ENCODE data around the gene CRLF1.
"Not testable (repeated sequence)": the region's sequence is repeated elsewhere in the genome, so short reads cannot be mapped to it uniquely, and the experiment has no call there.

Gene CRLF1

DNA sequence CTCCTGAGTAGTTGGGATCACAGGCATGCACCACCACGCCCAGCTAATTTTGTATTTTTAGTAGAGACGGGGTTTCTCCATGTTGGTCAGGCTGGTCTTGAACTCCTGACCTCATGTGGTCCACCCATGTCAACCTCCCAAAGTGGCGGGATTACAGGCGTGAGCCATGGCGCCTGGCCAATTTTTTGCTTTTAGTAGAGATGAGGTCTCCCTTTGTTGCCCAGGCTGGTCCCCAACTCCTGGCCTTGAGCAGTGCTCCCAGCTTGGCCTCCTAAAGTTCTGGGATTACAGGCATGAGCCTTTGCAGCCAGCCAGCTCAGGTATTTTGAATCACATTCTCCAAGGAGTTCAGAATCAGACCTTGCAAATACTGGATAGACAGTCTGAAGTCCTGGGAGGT is 13.9 kb downstream of the CRLF1 start:
- not testable (repeated sequence) for DNase-seq (ENCODE audit: low spot score)

DNA sequence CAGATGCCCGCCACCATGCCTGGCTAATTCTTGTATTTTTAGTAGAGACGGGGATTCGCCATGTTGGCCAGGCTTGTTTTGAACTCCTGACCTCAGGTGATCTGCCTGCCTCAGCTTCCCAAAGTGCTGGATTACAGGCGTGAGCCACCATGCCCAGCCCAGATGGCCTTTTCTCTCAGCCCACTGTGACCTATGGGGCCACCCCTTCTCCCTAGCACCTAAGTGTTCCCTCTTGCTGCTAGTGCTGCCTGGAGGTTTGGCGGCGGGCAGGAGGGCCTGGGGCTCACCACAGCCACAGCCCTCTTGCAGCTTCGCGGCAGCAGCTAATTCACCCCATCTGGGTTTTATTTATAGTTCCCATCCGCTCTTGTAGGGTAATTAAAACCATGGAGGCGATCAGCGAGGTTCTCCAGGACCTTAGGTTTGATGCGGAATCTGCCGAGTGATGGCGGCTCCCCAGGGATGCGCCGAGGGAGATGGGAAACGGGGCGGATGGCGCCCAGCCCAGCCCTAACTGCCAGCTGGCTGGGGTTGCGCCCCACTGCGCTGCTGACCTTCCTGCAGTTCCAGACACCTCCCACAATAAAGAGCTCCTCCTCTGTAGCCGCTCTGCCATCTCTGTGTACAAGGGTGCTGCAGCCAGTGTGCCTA is 14.7 kb downstream of the CRLF1 start:
- no peak for DNase-seq (ENCODE audit: low spot score)

DNA sequence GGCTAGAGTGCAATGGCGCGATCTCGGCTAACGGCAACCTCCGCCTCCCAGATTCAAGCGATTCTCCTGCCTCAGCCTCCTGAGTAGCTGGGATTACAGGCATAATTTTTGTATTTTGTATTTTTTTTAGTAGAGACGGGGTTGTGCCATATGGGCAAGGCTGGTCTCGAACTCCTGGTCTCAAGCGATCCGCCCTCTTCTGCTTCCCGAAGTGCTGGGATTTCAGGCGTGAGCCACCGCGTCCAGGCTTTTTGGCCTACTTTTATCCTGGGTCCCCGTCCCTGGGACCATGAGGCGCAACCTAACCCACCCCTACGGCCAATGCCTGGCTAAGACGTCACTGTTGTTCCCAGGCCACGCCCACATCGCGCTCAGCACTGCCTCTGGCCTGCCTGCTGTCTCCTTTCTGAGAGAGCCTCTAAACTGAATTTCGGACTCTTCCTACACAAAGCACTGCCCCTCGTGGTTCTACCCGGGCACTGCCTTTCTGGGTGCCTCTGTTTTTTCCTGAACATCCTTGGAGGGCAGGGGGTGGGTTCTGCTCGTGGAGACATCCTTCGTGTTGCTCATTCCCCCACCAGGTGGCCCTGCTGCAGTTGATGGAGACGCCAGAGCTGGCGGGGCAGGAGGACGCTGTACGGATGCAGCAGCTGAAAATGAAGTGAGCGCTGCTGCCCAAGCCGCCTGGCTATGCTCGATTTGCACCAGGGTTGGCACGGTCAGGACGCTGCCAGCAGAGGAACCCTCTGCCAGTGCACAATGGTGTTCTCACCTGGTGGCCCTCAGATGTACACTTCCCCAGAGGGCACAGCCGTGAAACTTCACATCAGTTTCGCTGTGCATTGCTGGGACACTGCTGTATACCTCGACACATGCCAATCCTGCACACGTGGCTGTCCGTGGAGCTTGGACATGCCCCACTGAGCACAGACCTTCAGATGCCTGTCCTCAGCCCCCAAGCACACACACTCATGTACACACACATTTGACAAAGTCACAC is 16.0 kb downstream of the CRLF1 start:
- DNase-seq (ENCODE audit: low spot score) = no peak

DNA sequence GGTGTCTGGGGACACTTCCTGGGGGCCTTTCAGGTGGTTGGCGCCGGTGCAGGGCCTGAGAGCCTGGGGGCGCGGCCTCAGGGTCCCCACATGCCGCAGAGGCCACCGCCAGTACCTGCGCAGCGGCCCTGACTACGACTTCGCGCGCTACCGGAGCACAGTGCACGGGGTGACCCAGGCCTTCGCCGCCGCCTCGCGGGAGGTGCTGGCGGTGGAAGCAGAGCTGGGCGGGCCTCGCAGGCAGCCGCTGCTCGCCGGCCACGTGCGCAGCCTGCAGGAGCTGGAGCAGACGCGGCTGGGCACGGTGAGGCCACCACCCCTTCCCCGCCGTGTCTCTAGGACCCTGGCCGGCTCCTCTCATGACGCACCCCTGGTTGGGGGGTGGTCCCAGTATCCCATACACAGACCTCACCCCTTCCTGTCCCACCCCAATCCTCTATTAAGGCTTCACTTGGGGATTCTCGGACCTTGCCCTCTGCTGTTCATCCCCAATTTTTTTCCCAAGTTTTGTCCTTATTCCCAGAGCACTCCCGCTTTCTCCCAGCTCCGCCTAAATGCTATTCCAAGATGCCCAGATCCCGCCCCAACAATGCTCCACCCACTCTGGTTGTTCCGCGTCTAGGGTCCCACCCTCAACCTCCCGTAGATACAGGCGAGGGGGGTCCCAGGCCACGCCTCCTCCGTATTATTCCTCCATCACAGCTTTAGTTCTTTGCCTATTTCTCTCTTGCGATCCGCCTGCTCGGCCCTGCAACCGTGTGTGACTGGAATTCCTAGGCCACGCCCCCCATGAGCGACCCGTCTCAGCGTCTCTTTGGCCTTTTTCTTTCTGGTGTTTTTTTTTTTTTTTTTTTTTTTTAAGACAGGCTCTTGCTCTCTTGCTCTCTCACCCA is 17.0 kb downstream of the CRLF1 start:
- DNase-seq (ENCODE audit: low spot score) = peak; percentile 82

DNA sequence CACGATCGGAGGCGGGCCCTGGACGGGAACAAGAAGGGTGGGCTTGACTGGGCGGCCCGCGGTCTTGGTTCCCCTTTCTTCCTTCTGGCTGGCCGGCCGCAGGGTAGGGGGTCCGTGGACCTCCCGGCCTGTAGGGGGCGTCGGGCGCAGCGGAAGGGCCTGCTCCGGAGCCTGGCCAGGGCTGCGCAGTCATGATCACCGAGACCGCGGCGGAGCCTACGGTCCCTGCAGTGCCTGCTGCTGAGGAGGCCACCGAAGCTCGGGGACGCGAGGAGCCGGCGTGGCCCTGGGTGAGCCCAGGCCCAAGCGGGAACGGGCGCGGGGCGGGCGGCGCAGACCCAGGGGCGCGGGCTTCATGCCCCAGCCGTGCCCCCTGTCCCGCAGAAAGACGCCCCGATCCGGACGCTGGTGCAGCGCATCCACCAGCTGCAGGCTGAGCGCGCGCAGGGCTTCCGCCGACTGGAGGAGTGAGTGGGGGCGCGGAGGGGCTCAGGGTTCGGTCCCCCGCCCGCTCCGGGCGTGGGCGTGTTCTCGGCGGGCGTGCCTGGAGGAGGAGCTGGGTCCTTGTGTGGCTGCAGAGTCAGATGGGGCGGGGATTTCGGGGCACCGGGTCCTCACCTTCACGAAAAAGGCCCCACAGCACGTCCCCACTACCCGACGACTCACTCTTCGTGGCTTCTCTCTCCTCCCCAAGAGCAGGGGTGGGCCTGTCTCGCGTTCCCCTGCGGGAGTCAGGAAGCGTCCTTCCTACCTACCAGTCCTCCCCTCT is 17.8 kb downstream of the CRLF1 start, which contains the start of gene REX1BD:
TSS of gene REX1BD (plus strand) at position 188 of the 769 bp plus-strand sequence. CDS start at position 192, 4 bp downstream.
- peak; percentile 89 for DNase-seq (ENCODE audit: low spot score)

DNA sequence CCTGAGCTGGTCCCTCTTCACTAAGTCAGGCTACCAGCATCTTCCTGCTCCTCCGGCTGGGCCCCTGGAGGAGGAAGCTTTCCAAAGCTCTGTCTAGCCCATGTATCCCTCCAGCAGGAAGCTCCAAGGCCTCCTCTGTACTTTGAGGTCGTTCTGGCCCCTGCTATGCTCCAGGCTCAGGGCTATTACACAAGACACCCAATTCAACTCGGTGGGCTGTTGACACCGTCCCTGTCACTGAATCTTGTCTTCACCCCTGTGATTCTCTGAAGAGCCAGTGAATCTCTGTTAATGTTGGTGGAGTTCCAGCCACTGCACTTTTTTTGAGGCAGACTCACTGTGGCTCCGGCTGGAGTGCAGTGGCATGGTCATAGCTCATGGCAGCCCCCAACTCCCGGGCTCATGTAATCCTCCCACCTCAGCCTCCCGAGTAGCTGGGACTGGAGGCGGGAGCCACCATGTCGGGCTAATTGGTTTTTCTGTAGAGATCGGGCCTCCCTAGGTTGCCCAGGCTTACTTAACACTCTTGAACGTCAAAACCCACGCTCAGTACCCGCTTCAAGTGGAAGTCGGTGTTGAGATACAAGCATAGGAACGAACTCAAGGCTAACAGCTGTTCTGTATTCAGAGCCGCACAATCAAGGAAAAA is 18.5 kb downstream of the CRLF1 start:
- DNase-seq (ENCODE audit: low spot score) = no peak

DNA sequence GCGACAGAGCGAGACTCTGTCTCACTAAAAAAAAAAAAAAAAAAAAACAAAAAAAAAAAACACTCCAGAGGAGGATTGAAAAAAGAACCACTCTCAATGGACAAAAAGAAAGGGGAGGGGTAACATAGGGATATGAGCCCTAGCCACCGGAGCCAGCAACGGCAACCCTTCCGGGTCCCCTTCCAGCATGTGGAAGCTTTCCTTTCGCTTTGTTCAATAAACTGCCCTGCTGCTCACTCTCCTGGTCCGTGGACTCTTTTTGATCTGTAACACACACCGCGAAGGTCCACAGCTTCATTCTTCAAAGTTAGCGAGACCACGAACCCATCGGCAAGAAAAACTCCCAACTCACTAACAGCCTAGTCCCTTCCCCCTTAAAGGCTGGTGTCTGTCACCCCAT is 19.0 kb downstream of the CRLF1 start:
- DNase-seq (ENCODE audit: low spot score) = no peak

DNA sequence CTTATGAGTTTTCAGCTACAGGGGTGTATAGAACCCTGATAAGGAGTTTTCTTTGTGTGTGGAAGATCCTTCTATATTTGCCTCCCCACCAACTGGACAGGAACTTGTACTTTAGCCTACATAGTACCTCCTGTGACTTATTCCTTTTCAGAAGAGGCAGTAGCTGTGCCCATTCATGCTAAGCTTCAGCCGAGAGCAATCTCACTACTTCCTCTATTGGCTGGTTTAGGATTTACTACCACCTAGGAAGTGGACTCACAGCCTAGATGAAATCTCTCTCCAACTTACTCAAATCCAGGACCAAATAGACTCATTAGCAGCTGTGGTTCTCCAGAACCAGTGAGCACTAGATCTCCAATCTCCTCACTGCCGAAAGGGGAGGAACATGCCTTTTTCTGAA is 20.3 kb downstream of the CRLF1 start:
- no peak for DNase-seq (ENCODE audit: low spot score)

DNA sequence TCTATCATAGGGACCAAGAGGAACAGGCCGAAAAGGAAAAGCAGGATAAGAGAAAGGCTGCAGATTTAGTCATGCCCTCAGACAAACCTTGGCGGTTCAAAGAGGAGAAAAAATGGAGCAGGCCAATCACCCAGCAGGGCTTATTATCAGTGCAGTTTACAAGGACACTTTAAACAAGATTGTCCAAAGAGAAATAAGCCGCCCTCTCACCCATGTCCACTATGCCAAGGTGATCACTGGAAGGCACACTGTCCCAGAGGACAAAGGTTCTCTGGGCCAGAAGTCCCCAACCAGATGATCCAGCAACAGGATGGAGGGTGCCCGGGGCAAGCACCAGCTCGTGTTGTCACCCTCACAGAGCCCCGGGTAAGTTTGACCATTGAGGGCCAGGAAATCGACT is 26.3 kb downstream of the CRLF1 start:
- DNase-seq (ENCODE audit: low spot score) = no peak

DNA sequence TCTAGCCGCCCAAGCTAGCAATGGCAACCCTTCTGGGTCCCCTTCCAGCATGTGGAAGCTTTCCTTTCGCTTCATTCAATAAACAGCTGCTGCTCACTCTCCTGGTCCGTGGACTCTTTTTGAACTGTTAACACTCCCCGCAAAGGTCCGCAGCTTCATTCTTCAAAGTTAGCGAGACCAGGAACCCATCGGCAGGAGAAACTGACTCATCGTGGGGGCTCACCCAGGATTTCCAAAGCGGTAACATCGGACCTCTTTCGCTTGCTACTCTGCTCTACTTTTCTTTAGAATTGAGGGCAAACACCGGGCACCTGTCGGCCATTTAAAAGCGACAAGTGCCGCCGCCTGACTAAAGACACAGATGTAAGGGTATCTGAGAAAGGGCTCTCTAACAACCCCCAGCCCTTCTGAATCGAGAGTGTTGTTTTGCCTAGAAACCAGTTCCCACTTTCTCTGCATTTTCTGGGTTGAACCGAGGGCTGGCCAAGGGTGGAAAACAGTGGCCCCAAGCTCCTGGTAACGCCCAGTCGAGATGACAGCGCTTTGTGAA is 29.2 kb downstream of the CRLF1 start:
- no peak for DNase-seq (ENCODE audit: low spot score)

DNA sequence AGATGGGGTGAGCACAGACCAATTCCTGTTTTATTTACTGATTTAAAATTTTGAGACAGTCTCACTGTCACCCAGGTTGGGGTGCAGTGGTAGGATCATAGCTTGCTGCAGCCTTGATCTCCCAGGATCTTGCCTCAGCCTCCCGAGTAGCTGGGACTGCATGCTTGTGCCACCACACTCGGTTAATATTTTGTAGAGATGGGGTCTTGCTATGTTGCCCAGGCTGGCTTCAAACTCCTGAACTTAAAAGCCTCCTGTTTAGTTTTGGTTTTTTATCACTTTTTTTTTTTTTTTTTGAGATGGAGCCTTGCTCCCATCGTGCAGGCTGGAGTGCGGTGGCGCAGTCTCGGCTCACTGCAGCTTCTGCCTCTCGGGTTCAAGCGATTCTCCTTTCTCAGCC is 30.2 kb downstream of the CRLF1 start:
- no peak for DNase-seq (ENCODE audit: low spot score)

DNA sequence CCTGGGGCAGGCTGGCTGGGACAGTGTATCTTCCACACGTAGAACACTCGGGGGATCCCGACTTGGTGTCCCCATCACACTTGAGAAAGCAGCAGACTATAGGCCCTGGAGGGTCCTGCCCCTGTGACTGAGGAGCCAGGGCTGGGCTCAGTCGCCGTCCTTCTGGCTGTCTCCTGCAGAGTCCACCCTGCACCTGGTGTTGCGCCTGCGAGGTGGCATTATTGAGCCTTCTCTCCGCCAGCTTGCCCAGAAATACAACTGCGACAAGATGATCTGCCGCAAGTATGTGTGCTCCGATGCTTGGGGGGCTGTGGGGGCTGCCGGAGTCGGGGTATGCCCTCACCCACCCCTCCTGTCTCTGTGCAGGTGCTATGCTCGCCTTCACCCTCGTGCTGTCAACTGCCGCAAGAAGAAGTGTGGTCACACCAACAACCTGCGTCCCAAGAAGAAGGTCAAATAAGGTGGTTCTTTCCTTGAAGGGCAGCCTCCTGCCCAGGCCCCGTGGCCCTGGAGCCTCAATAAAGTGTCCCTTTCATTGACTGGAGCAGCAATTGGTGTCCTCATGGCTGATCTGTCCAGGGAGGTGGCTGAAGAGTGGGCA is 31.8 kb downstream of the CRLF1 start:
- no peak for DNase-seq (ENCODE audit: low spot score)

DNA sequence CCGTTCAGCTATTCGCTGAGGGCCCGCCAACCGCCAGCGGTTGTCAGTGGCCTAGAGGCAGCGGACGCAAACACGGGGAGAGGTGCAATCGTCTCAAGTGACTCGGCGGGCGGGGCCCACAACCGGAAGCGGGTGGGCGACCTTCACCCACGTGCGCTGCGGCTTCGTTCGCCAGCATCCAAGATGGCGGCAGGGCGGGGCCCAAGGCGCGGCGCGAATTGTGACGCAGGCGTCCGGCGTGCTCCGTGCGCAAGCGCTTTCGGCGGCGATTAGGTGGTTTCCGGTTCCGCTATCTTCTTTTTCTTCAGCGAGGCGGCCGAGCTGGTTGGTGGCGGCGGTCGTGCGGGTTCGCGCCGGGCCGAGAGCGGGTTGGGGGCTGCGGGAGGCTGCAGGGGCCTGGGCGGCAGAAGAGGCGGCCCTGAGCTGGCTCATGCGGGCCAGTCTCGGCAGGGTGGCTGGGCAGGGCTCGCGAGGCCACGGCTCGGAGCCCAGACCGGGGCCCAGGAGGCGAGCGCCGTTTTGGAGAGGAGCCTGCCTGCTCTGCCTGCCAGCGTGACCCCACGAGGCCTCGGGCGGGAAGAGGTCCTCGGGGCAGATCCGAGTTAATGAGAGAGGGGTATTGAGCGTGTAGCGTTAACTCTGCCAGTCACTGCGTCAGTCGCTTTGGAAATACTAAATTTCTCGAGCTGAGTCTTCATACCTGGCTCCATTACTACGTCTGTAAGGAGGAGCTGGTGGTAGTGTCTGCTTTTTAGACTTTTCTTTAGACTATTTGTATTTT is 34.8 kb downstream of the CRLF1 start, which contains the start of gene UBA52:
TSS of gene UBA52 (plus strand) at position 294 of the 781 bp plus-strand sequence. CDS start 1,444 bp downstream, outside the sequence.
- peak; percentile 97 for DNase-seq (ENCODE audit: low spot score)

DNA sequence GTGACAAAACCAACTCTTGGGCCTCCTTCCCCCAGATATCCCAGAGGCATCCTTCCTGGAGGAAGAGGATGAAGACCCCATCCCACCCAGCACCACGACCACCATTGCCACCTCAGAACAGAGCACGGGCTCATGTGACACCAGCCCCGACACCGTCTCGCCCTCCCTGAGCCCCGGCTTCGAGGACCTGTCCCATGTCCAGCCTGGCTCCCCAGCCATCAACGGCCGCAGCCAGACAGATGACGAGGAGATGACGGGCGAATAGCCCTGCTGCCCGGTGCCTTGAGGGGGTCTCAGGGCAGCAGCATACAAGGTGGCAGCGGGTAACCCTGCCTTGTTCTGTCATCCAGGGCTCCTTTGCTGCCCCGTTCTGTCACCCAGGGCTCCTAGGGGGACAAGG is 38.2 kb downstream of the CRLF1 start:
- DNase-seq (ENCODE audit: low spot score) = no peak

DNA sequence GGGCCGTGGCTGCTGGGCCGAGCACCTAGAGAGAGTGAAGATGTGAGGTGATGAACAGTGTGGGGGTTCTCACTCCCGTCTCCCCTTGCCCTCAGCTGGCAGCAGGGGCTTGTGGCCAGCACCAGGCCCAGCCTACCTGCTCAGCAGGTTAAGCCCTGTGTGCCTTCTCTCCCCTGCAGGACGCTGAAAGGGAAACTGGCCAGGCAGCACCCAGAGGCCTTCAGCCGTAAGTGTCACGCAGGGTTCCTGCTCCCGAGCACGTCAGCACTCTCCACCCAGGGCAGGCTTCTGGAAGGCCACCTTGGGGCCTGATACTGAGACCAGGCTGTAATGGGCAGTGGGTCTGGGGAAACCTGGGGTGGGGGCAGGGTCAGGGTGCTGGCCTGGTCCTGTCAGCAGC is 39.6 kb downstream of the CRLF1 start:
- no peak for DNase-seq (ENCODE audit: low spot score)

DNA sequence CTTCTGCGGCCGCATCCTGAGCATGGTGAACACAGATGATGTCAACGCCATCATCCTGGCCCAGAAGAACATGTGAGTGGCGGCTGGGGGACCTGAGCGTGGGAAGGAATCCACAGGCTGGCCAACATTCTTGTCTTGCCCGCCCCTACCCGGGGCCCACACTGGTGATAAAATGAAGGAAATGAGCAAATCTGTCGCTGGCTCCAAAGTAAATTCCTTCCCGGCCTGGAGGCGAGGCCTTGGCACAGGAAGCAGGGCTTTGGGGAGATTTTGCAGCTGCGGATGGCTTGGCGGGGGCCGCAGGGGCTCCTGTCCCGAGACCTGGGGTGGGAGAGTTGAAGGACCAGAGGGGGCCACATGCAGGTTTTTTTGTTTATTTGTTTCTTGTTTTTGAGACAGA is 44.5 kb downstream of the CRLF1 start:
- DNase-seq (ENCODE audit: low spot score) = no peak

DNA sequence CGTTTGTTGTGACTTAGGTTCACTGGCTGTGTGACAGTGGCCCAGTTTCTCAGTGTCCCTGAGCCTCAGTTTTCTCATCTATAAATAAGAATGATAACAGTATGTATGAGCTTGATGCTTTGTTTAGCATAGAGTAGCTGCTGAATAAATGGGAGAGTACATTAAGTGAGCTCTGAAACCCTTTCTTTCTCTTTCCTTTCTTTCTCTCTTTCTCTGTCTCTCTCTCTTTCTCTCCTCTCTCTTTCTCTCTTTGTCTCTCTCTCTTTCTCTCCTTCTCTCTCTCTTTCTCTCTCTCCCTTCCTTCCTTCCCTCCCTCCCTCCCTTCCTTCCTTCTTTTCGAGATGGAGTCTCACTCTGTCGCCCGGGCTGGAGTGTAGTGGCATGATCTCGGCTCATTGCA is 46.9 kb downstream of the CRLF1 start:
- DNase-seq (ENCODE audit: low spot score) = no peak

DNA sequence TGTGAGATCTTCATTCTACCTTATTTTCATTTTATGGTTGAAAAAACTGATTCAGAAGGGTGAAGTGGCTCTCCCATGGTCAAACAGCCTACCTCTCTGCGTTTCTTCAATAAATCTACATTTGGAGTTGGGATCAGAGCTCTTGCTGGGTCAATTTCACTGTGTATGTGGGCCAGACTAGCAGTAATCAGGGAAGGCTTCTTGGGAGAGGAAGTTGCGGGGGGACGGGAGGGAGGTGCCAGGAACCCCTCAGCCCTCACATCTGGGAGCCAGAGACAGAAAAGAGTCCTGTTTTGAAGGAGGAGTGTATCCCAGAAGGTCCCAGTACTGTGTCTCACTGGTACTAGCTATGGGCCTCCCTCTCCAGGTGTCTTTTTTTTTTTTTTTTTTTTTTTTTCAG is 48.0 kb downstream of the CRLF1 start:
- no peak for DNase-seq (ENCODE audit: low spot score)

DNA sequence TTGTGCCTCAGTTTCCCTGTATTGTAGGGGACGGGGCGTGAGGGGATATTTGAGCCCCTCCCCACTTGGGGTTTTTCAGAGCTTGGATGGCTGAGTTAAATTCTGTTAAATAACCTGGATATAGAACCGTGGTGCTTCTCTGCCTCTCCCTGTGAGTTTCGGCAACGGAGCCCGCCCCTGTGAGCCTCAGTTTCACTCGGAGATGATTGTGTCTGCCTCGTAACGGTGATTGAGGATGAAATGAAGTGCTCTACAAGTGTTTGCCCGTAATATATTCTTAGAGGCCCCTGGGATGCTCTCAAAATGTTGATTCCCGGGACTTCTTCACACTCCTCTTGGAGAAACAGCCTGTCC is 48.4 kb downstream of the CRLF1 start:
- DNase-seq (ENCODE audit: low spot score) = no peak

Measured in AG20443 (cell line).